PFSK-1 (cell line): Measurements from ENCODE around the gene MX2.

Source experiments
- FOXP2 ChIP-seq: optimal IDR thresholded peaks from 2 replicates; pipeline ENCODE3; 2011; ENCODE audit warnings: borderline replicate concordance, control low read depth, inconsistent platforms; ENCODE audit not compliant: insufficient read depth; ENCODE audit errors: extremely low read length, extremely low read depth
- POLR2AphosphoS5 ChIP-seq: IDR thresholded peaks from 2 replicates; pipeline ENCODE4 v1.6.1; 2012; ENCODE audit warnings: low read depth, mild to moderate bottlenecking, control low read depth, low read length, moderate library complexity
- SIN3A ChIP-seq: IDR thresholded peaks from 2 replicates; pipeline ENCODE4 v1.6.1; 2012; ENCODE audit warnings: mild to moderate bottlenecking, low read length, moderate library complexity, borderline replicate concordance; ENCODE audit not compliant: insufficient read depth
- TAF1 ChIP-seq: IDR thresholded peaks from 2 replicates; pipeline ENCODE4 v1.6.1; 2012; ENCODE audit warnings: low read length, control low read depth, borderline replicate concordance; ENCODE audit not compliant: insufficient read depth
- TF ChIP-seq, protein P1 (sequence below), 2 experiments: IDR thresholded peaks; 2 replicates each; pipeline versions ENCODE4 v1.6.1 to v1.8.0; 2011 to 2012; ENCODE audit warnings: low read depth in 2 of 2, low read length in 2 of 2, control low read depth in 1 of 2, inconsistent platforms in 1 of 2, mild to moderate bottlenecking in 1 of 2, moderate library complexity in 1 of 2; ENCODE audit not compliant: insufficient read depth in 1 of 2

Gene MX2

DNA sequence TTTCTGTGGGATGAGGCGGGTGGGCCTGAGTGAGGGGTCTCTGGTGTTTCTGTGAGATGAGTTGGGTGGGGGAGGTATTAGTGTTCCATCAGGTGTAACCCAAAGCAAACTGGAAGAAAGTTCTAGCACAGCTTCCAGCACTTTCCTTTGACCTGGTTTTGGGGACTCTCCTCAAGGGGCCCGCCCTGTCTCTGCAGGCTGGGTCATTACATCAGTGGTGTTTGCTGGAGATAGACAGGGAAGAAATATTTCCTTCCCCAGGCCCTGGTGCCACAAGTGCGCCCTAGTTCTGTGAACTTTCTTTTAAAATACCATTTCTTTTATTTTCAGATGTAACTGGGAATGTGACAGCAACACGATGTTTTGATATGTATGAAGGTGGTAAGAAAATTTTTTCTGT, 16.5 kb upstream of the MX2 start:
- no peak for TF ChIP-seq POLR2AphosphoS5
- no peak for TF ChIP-seq FOXP2
- TF ChIP-seq, protein P1, sequence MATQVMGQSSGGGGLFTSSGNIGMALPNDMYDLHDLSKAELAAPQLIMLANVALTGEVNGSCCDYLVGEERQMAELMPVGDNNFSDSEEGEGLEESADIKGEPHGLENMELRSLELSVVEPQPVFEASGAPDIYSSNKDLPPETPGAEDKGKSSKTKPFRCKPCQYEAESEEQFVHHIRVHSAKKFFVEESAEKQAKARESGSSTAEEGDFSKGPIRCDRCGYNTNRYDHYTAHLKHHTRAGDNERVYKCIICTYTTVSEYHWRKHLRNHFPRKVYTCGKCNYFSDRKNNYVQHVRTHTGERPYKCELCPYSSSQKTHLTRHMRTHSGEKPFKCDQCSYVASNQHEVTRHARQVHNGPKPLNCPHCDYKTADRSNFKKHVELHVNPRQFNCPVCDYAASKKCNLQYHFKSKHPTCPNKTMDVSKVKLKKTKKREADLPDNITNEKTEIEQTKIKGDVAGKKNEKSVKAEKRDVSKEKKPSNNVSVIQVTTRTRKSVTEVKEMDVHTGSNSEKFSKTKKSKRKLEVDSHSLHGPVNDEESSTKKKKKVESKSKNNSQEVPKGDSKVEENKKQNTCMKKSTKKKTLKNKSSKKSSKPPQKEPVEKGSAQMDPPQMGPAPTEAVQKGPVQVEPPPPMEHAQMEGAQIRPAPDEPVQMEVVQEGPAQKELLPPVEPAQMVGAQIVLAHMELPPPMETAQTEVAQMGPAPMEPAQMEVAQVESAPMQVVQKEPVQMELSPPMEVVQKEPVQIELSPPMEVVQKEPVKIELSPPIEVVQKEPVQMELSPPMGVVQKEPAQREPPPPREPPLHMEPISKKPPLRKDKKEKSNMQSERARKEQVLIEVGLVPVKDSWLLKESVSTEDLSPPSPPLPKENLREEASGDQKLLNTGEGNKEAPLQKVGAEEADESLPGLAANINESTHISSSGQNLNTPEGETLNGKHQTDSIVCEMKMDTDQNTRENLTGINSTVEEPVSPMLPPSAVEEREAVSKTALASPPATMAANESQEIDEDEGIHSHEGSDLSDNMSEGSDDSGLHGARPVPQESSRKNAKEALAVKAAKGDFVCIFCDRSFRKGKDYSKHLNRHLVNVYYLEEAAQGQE (IDR thresholded peaks at IDR 0.05; ENCODE audit: insufficient read depth in 1 of 2, low read depth in 2 of 2, low read length in 2 of 2) = no peak
- no peak for TF ChIP-seq TAF1
- no peak for TF ChIP-seq SIN3A

DNA sequence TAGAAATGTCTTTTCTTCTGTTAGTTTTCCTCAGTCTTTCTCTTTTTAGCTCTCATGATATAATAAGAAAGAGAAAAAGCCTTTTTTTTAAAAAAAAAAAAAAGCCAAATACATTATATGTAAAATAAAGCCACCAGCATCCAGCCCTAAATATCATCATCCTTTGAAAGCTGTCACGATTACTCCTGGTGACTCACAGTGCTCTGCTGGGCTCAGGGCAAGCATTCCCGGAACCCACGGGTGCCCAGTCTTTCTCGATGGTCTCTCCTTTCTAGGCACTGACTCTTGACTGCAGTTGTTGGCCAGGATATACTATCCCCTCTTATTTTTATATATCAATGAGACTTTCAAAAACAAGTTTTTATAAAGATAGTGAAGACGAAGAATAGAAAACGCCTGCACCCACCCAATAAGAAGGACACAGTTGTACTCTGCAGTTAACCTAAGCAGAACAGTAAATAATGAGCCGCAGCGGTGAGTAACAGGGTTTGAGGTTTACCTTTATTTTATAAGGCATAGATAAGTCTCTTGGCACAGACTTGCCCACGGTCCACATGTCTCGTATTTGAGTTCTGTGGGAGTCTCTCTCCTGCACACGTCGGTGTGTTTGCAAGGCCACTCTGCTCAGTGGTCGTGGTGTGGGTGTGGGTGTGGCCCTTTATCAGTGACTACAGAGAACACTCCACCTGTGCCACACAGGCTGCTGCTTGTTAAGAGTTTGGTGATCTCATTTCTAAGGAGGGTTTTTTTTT, 15.7 kb upstream of the MX2 start:
- no peak for TF ChIP-seq POLR2AphosphoS5
- TF ChIP-seq, protein P1 (IDR thresholded peaks at IDR 0.05; ENCODE audit: insufficient read depth in 1 of 2, low read depth in 2 of 2, low read length in 2 of 2) = no peak
- no peak for TF ChIP-seq SIN3A
- no peak for TF ChIP-seq TAF1
- no peak for TF ChIP-seq FOXP2

DNA sequence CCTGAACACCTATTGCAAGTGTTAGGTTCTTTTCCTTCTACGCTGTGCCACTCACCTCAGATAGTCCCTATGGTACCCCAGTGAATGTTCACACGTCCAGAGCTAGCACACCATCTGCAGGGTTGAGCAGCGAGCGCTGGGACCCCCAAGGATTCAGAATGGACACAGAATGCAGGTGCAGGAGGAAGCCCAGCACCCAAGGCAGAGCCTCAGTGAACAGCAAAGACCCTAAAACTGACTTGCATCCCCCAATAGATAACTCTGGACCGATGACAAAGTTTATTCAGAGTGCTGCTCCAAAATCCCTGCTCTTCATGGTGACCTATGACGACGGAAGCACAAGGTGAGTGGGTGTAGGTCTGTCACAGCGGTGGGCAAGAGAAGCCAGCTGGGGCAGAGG, 15.1 kb upstream of the MX2 start:
- TF ChIP-seq, protein P1 (IDR thresholded peaks at IDR 0.05; ENCODE audit: insufficient read depth in 1 of 2, low read depth in 2 of 2, low read length in 2 of 2) = no peak
- TF ChIP-seq SIN3A (no peak), POLR2AphosphoS5 (no peak), FOXP2 (no peak), TAF1 (no peak)

DNA sequence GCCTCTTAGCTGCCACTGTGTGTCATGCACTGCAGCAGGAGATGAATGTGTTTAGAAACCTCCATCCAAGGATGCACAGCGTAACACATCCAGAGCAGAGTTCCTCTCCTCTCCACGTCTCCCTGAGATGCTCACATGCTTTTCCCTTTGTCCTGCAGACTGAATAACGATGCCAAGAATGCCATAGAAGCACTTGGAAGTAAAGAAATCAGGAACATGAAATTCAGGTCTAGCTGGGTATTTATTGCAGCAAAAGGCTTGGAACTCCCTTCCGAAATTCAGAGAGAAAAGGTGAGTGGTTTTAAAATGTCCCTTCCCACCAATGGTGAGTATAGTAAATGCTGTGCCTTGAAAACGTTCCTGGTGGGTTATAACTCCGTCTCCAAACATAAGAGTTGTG, 13.4 kb upstream of the MX2 start:
- TF ChIP-seq POLR2AphosphoS5 = no peak
- no peak for TF ChIP-seq TAF1
- no peak for TF ChIP-seq FOXP2
- TF ChIP-seq SIN3A = no peak
- TF ChIP-seq, protein P1 (IDR thresholded peaks at IDR 0.05; ENCODE audit: insufficient read depth in 1 of 2, low read depth in 2 of 2, low read length in 2 of 2) = no peak

DNA sequence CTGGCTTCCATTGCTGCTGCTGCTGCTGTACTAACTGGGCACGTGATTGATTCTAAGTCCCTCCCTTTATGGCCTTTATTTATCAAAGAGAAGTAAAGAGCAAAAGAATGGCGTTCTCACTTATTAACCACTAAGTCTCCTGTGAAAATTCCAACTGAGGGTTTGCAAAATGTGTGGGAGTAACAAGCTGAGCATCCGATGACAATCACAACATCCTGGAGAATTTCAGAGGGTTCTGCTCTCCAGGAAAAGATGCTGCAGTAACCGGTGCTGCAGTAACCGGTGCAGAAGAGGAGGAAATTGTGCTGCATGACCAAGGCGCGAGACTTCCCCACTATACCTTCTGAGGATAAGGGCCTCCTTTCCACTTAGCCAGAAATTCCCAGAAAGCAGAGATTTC, 12.7 kb upstream of the MX2 start:
- no peak for TF ChIP-seq POLR2AphosphoS5
- TF ChIP-seq TAF1 = no peak
- no peak for TF ChIP-seq FOXP2
- TF ChIP-seq SIN3A = no peak
